ENCODE measurements around the gene RNU5B-1. TPM values are rescaled to one million over a fixed set of nuclear protein-coding genes. Genes with fewer than 3 reads are reported as not detected.
A peak's percentile ranks its signal among the peaks of the same experiment; 100 is the strongest.

Gene RNU5B-1
- not detected in 2 replicates for total RNA-seq (2014; rRNA removed; shearing (Covaris generic))

DNA sequence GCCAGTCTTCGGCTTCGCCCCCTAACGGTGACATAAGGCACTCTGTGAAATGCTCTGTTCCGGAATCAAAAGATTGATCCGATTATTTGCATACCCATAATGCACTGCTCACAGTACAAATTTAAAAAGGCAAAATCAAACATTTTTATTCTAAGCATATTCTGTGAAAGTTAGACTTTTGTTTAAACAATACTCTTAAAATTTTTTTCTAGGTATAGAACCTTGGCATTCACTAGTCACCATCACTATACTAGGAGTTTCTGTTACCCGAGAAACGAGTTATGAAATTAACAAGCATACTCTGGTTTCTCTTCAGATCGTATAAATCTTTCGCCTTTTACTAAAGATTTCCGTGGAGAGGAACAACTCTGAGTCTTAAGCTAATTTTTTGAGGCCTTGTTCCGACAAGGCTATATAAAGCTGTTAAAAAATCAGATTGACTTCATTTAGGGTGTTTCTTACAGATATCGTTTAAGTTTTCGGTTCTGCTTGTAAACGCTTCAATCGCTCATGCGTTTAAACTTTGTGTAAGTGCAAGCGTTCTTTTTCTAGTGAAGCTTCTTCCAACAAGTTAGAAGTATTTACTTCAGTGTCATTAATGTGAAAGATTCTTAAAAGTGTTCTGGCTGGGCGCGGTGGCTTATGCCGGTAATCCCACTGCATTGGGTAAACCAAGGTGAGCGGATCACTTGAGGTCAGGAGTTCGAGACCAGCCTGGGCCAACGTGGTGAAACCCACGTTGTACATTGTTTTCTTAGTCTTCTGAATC is at the start of gene RNU5B-1:
RNU5B-1 (plus strand) TSS at position 297 of the 769 bp plus-strand sequence.
- DNase-seq (ENCODE audit: low read depth): peak; percentile 99

DNA sequence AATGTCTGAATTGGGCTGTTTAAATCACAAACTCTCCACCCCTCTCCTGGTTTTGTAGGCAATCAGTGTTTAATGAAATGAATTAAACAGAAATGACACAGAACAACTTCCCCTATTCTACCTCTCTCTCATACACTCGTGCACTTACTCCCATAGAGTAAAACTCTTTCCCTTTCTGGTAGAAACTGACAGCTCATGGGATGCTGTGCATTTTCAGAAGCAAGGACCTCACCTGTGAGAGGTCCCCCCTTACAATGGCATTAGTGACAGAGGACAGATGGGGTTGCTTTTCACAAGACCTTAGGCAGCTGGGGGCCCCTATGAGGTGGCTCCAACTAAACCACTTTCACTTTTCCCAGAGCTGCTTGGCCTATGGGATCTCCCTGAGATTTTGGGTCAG is 49.7 kb upstream of the RNU5B-1 start:
- DNase-seq (ENCODE audit: low read depth): no peak

DNA sequence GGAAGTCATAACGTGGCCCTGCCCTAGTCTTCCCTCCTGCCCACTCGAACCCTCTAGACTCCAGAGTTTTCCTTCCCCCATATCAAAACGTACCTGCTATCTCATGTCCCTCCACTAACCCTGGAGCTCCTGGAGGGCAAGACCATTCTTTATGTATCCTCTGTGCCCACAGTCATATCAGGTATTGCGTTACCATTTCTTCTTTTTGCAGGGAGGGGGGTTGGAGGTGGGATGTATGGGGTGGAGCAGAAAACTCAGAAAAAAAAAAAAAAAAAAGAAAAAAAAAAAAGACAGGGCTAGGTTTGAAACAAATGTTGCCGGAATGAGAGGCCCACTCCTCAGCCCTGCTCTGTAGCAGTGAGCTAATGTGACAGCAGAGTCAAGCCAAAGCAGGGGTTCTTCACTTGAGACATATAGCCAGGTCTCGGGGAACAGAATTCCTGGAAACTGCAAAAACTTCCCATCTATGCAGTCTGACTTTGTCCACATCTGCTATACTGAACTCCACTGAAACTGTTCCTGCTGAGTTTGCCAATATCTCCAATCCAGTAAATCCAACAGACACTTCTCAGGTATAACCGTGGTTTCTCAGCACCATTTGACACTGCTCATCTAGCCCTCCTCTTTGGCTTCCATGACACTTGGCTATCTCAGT is 48.9 kb upstream of the RNU5B-1 start:
- no peak for DNase-seq (ENCODE audit: low read depth)

DNA sequence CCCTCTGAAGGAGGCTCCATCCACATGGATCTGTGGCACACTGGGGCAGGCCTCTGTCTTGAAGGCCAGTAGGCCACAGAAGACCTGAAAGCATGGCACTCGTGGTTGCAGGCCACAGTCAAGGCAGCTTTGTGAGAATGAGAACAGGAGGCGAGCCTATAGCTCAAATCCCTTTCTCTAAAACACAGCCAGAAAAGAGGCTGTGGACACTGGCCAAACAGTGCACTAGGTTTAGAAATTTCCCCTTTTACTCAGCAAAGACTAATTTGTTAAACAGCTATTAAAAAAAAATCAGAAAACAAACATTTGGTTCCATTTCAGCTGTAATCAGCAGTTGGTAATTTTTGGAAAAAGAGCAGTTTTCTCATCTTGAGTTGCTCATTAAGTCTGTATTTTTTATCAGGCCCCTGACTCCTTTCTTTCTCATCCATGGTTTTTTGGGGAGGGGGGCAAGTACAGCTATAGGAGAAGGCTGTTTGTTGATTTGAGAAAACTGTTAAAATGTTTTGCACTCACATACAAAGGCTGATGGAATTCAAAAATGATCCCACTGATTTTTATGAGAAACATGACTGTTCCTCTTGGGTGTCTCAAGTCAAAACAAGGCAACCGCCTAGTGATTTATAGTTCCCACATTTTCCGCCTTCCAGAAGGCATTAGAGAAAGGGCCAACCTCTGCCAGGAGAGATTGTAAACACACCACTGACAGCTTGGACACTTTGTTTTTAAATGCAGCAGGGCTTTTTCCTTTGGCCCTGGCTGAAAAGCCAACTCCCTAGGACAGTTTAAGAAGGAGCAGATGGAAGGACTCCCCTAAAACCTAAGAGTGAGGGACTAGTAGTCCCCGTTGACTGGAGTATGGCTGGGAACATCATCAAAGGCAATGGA is 45.9 kb upstream of the RNU5B-1 start:
- DNase-seq (ENCODE audit: low read depth): no peak

DNA sequence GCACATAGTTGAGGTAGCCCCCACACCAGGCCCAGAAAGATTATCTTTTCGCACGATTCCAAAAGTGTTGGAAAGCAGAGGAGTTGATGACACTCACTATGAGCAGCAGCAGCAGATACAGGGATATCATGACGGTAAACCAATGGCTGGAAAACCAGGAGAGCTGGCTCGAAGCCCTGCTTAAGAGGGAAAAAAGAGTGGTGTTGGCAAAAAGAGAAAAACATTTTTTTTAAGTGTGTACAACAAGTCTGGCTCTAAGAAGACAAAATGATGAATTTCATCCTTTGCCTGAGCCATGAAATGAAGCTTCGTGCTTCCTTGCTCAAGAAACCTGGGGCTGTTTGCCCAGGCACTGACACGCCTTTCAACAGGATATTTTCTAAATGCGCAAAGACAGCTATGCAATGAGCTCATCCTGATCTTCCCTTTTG is 45.1 kb upstream of the RNU5B-1 start:
- DNase-seq (ENCODE audit: low read depth): no peak

DNA sequence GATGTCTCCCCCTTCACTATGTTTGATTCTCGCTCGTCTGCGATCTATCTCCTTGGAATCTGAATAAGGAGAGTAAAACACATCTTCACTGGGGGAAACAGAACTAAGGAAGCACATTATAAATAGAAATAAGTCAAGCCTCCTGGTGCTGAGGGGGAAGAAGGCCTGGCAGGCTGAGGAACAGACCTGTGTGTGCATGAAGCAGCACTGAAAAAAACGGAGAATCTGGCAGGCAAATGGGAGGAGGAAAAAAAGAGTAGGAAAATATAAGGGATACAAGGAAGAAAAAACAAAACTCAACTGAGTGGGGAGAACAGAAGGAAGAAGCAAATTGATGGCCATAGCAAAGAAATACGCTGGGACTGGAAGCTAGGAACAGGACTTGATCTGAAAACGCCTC is 43.5 kb upstream of the RNU5B-1 start:
- DNase-seq (ENCODE audit: low read depth): no peak

DNA sequence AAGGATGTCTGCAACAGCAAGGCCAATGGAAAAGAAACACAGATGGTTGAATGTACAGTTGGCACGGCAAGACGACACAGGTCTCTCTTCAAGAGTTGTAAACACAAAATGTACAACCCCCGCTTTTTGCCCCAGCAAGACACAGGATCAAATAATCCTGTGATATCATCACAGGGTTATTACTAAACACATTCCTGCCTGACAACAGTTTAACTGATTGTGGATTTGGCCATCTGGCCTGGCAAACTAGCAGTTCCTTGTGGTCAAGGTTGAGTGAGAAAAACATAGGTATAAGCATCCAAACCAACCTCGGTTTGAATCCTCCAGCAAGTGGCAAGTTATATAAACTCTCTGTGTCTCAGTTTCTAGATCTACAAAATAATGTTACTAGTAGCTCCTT is 41.2 kb upstream of the RNU5B-1 start:
- no peak for DNase-seq (ENCODE audit: low read depth)

DNA sequence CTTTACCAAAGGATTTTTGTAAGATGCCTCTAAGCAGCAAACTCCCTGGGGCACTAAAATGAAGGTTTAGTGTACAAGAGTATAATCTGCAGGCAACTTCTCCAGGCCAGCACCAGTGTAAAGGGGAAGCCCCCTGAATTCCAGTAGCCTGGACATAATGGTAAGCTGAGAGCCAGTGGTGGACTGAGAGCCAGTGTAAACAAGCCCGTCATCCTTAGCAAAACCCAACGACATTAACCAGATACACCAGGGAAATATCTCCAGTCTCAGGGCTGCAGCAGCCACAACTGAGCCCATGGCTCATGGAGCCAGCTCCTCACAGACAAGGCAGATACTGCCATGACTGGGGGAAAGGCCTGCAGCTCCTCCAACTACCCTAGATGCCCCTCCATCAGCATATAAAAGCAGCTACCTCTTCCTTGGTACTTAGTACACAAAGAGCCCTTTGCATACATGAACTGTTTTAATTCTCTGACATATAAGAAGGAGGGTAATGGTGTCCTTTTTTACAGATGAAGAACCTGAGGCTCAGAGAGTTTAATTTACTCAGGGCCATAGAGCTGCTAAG is 39.5 kb upstream of the RNU5B-1 start:
- DNase-seq (ENCODE audit: low read depth): no peak

DNA sequence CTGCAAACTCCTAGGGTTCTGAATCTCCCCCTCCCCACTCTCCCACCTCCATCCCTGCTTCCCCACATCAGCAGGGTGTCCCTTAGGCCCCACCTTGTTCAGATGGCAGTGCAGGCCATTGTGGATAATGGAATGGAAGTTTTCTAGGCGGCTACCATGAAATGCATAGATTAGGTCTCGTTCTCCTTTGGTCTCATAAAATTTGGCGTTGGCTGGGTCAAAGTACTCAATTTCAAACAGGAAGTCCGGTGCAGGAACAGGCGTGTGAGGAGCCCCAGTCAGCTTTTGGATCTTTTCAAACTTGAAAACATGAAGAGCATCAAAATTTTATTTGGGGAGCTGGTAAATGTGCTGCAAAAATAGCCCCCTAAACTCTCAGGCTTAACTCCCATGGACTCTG is 38.0 kb upstream of the RNU5B-1 start:
- no peak for DNase-seq (ENCODE audit: low read depth)

DNA sequence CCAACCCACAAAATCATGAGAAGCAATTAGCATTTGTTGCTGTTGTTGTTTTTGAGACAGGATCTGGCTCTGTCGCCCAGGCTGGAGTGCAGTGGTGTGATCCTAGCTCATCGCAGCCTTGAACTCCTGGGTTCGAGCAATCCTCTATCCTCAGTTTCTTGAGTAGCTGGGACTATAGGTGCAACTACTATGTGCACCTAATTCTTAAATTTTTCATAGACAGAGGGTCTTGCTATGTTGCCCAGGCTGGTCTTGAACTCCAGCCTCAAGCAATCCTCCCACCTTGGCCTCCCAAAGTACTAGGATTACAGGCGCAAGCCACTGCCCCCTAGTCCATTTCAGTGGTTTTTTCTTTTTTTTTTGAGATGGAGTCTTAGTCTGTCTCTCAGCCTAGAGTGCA is 36.1 kb upstream of the RNU5B-1 start:
- no peak for DNase-seq (ENCODE audit: low read depth)

DNA sequence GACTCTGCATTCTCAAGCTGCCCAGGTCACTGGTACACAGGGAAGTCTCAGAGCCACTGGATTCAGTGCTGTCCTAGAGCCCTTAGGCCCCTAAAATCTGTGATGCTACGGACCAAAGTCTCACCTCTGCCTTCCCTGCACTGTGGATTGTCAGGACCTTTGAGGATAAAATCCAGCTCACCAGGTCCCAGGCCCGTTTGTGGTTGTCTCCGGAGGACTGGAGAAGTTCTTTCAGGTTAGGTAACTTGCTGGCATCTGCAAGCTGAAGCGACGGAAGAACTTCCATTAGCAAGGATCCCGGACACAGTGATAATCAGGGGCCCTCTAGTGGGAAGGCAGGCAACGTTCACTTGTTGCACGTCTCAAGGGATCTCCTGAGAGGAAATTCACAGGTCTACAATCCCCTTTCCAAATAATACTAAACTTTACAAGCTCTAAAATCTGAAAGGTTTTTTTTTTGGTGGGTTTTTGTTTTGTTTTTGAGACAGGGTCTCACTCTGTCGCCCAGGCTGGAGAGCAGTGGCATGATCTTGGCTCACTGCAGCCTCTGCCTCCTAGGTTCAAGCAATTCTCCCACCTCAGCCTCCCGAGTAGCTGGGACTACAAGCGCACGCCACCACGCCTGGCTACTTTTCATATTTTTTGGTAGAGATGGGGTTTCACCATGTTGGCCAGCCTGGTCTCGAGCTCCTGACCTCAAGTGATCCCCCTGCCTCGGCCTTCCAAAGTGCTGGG is 33.5 kb upstream of the RNU5B-1 start:
- peak; percentile 57 for DNase-seq (ENCODE audit: low read depth)

DNA sequence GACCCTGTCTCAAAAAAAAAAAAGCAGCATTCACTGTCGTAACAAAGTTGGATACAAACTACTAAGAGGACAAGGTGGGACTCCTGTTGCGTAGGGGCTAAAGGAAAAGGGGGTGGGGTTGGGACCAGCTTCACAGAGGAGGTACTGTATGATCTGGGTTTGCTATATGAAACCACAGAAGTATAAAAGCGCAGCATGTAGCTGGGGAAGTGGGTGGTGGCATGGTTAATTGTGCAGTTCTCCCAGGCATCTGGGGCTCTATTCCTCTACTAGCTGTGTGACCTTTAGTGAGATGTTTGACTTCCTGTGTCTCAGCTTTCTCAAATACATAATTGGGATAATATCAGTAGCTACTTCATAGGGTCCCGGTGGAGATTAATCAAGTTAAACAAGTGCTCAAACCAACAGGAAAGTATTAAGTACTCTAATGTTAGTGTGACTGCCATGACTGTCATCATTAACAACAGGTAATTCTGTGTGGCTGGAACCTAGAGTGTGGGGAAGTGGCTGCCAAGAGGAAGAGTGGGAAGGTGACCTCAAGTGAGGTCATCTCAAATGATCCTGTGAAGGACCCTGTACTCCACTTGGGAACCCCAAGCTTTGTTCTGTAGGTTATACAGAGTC is 29.3 kb upstream of the RNU5B-1 start:
- DNase-seq (ENCODE audit: low read depth): no peak

DNA sequence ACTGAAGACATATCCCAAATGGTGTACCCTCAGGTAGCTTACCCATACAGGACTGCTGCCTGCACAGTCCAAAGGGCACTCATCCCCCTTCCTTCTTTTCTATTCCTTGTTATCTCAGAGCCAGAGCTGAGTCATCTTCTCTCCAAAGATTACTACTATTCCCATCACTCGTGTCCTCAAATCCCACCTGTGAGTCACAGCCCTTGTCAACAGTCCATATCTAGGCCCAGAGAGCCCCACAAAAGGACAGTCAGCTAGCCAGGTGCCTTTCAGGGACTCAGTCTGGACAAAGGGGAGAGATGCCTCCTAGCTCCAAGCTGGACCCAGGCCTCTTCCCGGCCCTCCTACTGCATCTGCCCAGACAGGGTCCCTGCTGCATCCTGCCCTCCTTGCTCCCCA is 28.8 kb upstream of the RNU5B-1 start:
- peak; percentile 47 for DNase-seq (ENCODE audit: low read depth)

DNA sequence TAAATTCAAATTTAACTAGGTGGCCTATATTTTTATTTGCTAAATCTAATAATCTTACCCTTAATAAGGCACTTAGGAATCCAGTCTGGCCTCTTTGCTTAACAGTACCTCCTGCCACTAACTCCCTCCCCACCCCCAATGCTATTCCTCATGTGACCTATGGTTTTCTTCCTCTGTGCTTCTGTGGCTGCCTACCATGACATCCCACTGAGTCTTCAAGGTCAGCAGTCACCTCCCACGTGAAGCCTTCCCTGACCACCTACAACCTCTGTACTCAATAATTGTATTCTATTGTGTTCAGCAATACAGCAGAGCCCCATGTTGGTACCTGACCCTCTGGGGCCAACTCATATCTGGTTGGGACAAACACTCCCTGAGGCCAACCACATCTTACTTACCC is 27.5 kb upstream of the RNU5B-1 start:
- no peak for DNase-seq (ENCODE audit: low read depth)

DNA sequence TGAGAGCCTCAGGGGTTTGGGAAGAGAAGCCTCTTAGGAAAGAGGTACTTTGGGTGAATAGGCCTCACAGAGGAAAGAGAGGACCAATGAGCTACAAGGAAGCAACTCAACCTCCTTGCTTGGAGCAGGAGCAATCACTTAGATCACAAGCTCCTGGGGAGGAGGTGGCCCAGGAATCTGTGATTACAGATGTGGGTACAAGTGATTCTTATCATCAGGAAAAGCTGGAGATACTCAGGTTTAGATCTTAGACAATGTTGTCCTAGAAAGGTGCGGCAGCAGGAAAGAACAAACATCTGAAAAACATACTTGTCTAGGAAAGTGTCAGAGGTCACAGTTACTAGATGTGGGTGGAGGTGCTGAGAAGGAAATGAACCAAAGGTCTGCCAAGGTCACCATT is 26.0 kb upstream of the RNU5B-1 start:
- DNase-seq (ENCODE audit: low read depth): no peak

DNA sequence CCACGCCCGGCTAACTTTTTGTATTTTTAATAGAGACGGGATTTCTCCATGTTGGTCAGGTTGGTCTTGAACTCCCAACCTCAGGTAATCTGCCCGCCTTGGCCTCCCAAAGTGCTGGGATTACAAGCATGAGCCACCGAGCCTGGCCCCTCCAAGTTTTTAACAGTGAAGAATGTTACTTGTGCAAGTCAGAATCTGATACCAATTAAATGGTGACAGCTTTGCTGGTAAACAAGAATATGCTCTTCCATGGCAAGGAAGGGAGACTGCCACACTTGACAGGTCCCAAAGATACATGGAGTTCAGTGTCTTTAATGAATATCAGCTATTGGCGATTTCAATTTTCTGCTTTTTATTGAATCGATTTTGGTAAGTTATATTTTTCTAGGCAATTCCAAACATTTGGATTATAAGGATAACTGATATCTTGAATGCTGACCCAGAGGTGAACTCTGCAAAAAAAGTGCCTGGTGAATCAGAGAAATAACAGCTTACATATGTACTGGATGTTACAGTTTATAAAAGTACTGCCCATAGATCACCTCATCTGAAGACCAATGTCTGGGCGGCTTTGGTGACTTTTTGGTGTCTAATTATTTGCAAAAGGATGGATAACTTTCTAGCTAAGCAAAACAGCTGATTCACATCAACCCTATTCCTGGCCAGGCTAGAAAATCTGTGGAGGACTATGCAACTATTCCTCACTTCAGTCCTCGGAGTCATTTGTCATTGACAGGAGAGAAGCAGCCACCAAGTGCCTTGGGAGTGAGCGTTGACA is 19.0 kb upstream of the RNU5B-1 start:
- DNase-seq (ENCODE audit: low read depth): peak; percentile 19

DNA sequence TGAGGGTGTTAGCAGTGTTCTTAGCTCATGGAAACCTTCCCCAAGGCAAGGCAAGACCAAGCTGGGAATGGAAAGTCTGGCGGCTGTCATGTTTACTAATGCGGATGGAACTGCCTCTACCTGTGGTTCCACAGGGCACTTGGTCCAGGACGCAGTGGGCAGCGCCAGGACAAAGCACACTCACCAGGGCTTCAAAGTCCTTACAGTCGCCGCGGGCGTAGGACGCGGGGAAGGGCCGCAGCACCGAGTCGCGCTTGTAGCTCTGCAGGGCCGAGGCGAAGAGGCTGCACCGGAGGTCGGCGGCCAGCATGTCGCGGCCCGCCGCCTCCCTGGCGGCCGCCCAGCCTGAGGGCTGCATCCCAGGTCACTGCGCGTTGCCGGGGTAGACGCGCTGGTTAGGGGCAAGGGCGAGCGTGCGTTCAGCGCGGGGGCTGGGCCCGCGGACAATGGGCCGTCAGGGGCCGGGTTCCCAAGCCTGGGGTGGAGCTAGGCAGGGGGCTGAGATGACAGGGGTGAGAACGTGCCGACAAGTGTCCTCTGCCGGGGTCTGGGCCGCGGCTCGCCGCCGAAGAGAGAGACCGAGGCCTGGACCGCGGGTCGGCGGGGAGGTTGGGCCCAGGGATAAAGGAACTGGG is 18.3 kb upstream of the RNU5B-1 start:
- peak; percentile 49 for DNase-seq (ENCODE audit: low read depth)

DNA sequence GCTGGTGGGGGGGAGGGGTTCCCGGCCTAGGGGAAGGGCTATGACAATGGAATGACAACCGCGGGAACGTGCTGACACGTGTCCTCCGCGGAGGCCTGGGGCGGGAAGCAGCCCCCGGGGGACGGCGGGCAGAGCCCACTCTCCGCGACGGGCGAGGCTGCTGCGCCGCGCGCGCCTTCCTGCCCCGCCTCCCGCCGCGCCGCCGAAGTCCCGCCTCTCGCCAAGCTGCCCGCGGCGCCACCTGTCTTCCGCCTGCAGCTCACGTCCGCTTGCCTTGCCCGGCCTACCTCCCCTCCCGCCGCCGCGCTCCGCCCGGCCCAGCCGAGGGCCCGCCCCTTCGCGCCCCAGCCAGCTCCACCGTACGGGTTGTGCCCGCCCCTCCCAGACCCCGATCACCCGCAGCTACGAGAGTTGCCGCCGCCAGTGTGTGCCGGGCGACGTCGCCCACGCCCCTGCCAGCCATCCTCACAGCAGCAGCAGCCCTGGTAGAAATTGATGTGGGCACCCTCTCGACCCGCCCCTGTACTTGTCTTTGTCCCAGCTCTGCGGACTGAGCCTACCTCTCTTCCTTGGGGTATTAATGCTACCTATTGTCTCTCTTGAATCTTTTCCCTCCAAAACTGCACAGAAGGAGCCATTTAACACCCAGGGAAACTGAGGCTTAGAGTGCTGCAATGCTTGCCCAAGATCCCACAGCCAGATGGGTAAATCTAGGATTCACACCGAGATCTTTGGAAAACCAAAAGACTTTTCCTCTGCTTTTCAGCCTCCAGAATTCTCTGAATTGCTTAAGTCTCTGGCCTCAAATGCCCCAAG is 17.6 kb upstream of the RNU5B-1 start, which contains the start of gene PARP16:
PARP16 (minus strand) TSS at position 180 of the 816 bp plus-strand sequence. CDS start 457 bp downstream, outside the sequence.
- DNase-seq (ENCODE audit: low read depth): peak; percentile 88

DNA sequence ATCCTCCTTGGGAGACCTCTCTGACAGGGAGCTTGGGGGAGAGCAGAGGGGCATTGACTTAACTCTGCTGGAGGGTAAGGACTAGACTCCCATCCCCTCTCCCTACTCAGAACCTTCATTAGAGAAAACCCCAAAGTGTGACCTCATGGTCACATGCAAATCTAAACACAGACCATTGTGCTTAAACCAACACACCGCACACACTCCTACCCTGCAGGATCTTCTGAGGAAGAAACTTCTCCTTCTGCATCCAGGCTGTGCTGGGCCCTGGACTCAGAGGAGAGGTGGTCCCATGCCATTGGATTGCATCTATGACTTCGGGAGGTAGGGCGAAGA is 17.0 kb upstream of the RNU5B-1 start:
- no peak for DNase-seq (ENCODE audit: low read depth)

Data from RPMI7951 (cell line).